OCI-LY7 (cell line): ENCODE data around the gene ZDHHC13. TPM values are rescaled to one million over a fixed set of nuclear protein-coding genes. Genes with fewer than 3 reads are reported as not detected.

Experiments
- BruUV-seq: library from RNA; stranded (reverse); fragments of 400-500 nt; replicated peaks from 2 replicates; lab custom pipeline; 2021; lab: Mats Ljungman, UMichigan
- CTCF ChIA-PET: fragments of 300-600 bp; sonication (Branson Sonifier 250); formaldehyde crosslinking; loops from one replicate; lab custom pipeline; 2022; ENCODE audit warnings: antibody characterized with exemption; ENCODE audit not compliant: unreplicated experiment; lab: Charles Lee
- POLR2A ChIA-PET: fragments of 300-600 bp; sonication (Branson Sonifier 250); formaldehyde crosslinking; loops from one replicate; lab custom pipeline; 2022; ENCODE audit warnings: antibody characterized with exemption; lab: Charles Lee
- DNase-seq: peaks from one replicate; pipeline ENCODE4 v3.0.0-alpha.2; 2015; ENCODE audit warnings: low spot score
- H2AFZ ChIP-seq: fragments of 200-600 bp; sonication (generic), shearing (Covaris generic); 2 replicates; pipeline ENCODE4 v1.6.1; 2014; ENCODE audit warnings: mild to moderate bottlenecking, antibody characterized with exemption, low read length, moderate library complexity
- H3K27ac ChIP-seq: fragments of 200-600 bp; sonication (generic); 2 replicates; pipeline ENCODE4 v1.5.1; 2014; ENCODE audit warnings: mixed run types, low read depth, mild to moderate bottlenecking, moderate library complexity, low read length, inconsistent platforms; ENCODE audit not compliant: poor library complexity, severe bottlenecking
- H3K36me3 ChIP-seq: fragments of 200-600 bp; sonication (generic); 2 replicates; pipeline ENCODE4 v1.6.1; 2014; ENCODE audit warnings: mild to moderate bottlenecking, antibody characterized with exemption, low read length, moderate library complexity, mixed read lengths; ENCODE audit not compliant: insufficient read depth
- H3K4me1 ChIP-seq: fragments of 200-600 bp; sonication (generic); 2 replicates; pipeline ENCODE4 v1.5.1; 2014; ENCODE audit warnings: mild to moderate bottlenecking, low read length; ENCODE audit not compliant: insufficient read depth, poor library complexity, severe bottlenecking
- H3K4me2 ChIP-seq: fragments of 200-600 bp; sonication (generic); 2 replicates; pipeline ENCODE4 v1.6.1; 2014; ENCODE audit warnings: mild to moderate bottlenecking, low read length
- H3K4me3 ChIP-seq: fragments of 200-600 bp; sonication (generic); 2 replicates; pipeline ENCODE4 v1.5.1; 2014; ENCODE audit warnings: mild to moderate bottlenecking, low read depth, low read length; ENCODE audit not compliant: poor library complexity, severe bottlenecking
- H3K79me2 ChIP-seq: fragments of 200-600 bp; sonication (generic); 2 replicates; pipeline ENCODE4 v1.6.1; 2016; ENCODE audit warnings: low read depth, mild to moderate bottlenecking, low read length, moderate library complexity, mixed read lengths; ENCODE audit not compliant: insufficient read depth
- H3K9me2 ChIP-seq: fragments of 200-600 bp; sonication (generic); 2 replicates; pipeline ENCODE4 v1.6.1; 2016; ENCODE audit warnings: mild to moderate bottlenecking, low read length, mixed read lengths; ENCODE audit not compliant: insufficient read depth
- H3K9me3 ChIP-seq: fragments of 200-600 bp; sonication (generic); 2 replicates; pipeline ENCODE4 v1.6.1; 2014; ENCODE audit warnings: mild to moderate bottlenecking, mixed run types, low read length, mixed read lengths
- H4K20me1 ChIP-seq: fragments of 200-600 bp; sonication (generic); 2 replicates; pipeline ENCODE4 v1.6.1; 2014; ENCODE audit warnings: mild to moderate bottlenecking, antibody characterized with exemption, low read length, moderate library complexity, mixed read lengths; ENCODE audit not compliant: insufficient read depth
- EZH2phosphoT487 ChIP-seq: fragments of 200-600 bp; sonication (generic); IDR thresholded peaks from 2 replicates; pipeline ENCODE4 v1.6.1; 2018; ENCODE audit warnings: low read depth, borderline replicate concordance, mild to moderate bottlenecking, mixed run types, antibody characterized with exemption, low read length, moderate library complexity, mixed read lengths
- intact Hi-C: fragments of 100-400 bp; cut with micrococcal nuclease; formaldehyde crosslinking; loops from one replicate; pipeline ENCODE4 v1.10.0; 2022; ENCODE audit not compliant: unreplicated experiment
- total RNA-seq, 2 experiments: library from RNA; depleted of rRNA in 1 of 2; stranded (reverse); fragments of >200 nt in 1 of 2; shearing (Covaris generic) in 1 of 2; gene quantifications; 2 replicates each; pipeline ENCODE4 v1.2.3, GENCODE V29; 2014 to 2022
- TF ChIP-seq, protein P1 (sequence below): fragments of 200-600 bp; sonication (generic); conservative IDR thresholded peaks from 2 replicates; pipeline ENCODE4 v1.5.1; 2014; ENCODE audit warnings: mild to moderate bottlenecking, antibody characterized with exemption, low read length, moderate library complexity, mixed read lengths

ZDHHC13 gene
- total RNA-seq, 2 experiments from 2014 or later, result 25.0 to 28.1 TPM

DNA sequence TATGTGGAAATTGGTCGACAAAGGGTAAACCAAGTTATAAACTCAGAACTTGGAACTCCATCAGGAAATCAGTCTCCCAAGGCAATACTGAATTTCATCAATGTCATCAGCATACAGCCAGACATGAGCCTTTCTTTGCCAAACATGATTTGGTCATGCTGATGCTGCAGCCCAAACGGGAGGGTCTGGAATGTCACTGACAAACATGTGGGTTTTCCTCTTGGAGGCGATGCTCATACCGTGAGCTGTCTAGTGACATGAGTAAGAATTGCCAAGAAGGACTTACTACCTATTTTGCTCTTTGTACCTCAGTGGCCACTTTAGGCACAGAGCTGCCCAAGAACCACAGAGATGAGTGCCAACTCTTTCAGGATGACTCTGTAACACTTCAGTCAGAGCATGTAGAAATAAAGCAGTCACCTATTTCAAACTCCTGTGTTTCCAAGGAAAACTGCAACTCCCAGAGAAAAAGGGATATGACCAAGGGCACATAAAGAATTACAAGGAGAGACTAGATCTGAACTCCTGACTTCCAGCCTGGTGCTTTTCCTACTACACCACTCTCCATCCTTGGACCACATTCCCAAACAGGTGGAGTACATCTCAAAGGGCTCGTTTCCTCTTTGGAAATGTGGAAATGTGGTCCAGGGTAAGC, 32.2 kb upstream of the ZDHHC13 start:
- POLR2A ChIA-PET, result interaction anchor here (0.7 kb wide), 1 partner anchor 403 kb away, joined by 5 read pairs; no protein-coding TSS in a partner anchor
- no peaks in the 10 kb centered on the region for H3K4me1 ChIP-seq
- no peak overlapping the region for H2AFZ ChIP-seq
- H4K20me1 ChIP-seq, result no peaks in the 10 kb centered on the region
- no peak for TF ChIP-seq EZH2phosphoT487
- TF ChIP-seq, protein P1, sequence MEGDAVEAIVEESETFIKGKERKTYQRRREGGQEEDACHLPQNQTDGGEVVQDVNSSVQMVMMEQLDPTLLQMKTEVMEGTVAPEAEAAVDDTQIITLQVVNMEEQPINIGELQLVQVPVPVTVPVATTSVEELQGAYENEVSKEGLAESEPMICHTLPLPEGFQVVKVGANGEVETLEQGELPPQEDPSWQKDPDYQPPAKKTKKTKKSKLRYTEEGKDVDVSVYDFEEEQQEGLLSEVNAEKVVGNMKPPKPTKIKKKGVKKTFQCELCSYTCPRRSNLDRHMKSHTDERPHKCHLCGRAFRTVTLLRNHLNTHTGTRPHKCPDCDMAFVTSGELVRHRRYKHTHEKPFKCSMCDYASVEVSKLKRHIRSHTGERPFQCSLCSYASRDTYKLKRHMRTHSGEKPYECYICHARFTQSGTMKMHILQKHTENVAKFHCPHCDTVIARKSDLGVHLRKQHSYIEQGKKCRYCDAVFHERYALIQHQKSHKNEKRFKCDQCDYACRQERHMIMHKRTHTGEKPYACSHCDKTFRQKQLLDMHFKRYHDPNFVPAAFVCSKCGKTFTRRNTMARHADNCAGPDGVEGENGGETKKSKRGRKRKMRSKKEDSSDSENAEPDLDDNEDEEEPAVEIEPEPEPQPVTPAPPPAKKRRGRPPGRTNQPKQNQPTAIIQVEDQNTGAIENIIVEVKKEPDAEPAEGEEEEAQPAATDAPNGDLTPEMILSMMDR, result no peak
- CTCF ChIA-PET, result no interaction called here
- no peak overlapping the region for H3K27ac ChIP-seq
- no TSS peak for BruUV-seq
- no peaks in the 10 kb centered on the region for H3K9me2 ChIP-seq
- DNase-seq, result no peak
- H3K79me2 ChIP-seq, result no peaks in the 10 kb centered on the region
- H3K36me3 ChIP-seq, result no peaks in the 10 kb centered on the region
- no peak overlapping the region for H3K4me3 ChIP-seq
- no peak overlapping the region for H3K4me2 ChIP-seq
- H3K9me3 ChIP-seq, result no peaks in the 10 kb centered on the region
- intact Hi-C loops, result no loop called here

DNA sequence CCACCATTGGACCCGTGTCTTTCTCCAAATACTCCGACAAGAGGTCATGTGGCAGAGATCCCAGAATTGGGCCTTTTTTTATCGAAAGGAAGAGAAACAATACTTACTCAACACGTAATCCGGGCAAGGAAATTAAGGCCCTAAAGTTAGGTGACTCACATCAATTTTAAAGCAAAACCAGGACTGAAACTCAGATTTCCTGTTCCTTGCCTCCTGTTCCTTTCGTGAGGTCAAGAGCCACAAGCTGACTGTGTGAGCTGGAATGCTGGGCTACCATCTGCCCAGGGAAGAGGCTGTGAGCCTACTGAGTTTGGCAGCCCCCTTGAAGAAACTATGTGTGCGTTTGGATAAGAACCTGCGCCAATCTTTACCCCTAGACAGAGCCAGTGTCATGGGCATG, 29.3 kb upstream of the ZDHHC13 start:
- BruUV-seq, result no TSS peak
- Histone ChIP-seq H3K27ac (no peak overlapping the region), H3K4me1 (no peaks in the 10 kb centered on the region), H3K4me2 (no peak overlapping the region), H4K20me1 (no peaks in the 10 kb centered on the region), H2AFZ (no peak overlapping the region), H3K36me3 (no peaks in the 10 kb centered on the region), H3K79me2 (no peaks in the 10 kb centered on the region), H3K9me3 (no peaks in the 10 kb centered on the region), H3K4me3 (no peak overlapping the region), H3K9me2 (no peaks in the 10 kb centered on the region)
- POLR2A ChIA-PET, result interaction anchor here (0.7 kb wide), 1 partner anchor 14 kb away, joined by 3 read pairs; no protein-coding TSS in a partner anchor
- intact Hi-C loops, result no loop called here
- TF ChIP-seq EZH2phosphoT487, result no peak
- TF ChIP-seq, protein P1, result no peak
- DNase-seq, result no peak
- CTCF ChIA-PET, result no interaction called here

DNA sequence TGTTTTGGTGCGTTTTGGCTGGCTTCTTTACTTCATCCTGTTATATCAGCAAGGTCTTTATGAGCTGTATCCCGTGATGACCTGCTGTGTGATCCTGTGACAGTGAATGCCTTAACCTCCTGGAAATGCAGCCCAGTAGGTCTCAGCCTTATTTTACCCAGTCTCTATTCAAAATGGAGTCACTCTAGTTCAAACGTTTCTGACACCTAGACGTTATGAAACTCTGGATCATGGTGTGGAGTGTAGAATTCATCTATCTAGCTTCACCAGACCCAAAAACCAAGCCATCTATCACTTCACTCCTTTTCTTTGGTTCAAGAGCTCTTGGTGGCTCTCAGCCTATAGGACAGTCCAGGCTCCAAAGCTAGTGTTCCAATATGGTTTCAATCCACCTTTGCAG, 28.2 kb upstream of the ZDHHC13 start:
- Histone ChIP-seq H3K79me2 (no peaks in the 10 kb centered on the region), H3K4me2 (no peak overlapping the region), H3K36me3 (no peaks in the 10 kb centered on the region), H3K4me3 (no peak overlapping the region), H2AFZ (no peak overlapping the region), H4K20me1 (no peaks in the 10 kb centered on the region), H3K4me1 (no peaks in the 10 kb centered on the region), H3K9me3 (no peaks in the 10 kb centered on the region), H3K27ac (no peak overlapping the region), H3K9me2 (no peaks in the 10 kb centered on the region)
- TF ChIP-seq, protein P1, result no peak
- no peak for TF ChIP-seq EZH2phosphoT487
- intact Hi-C loops, result no loop called here
- DNase-seq, result no peak
- ChIA-PET CTCF (no interaction called here), POLR2A (interaction anchor here (0.6 kb wide), 1 partner anchor 17 kb away, joined by 4 read pairs; no protein-coding TSS in a partner anchor)
- no TSS peak for BruUV-seq
